Measurements from ENCODE around the gene MIPOL1.

MIPOL1 gene

GRCh38 chr14:37406095-37406494 is 208.4 kb downstream of the MIPOL1 start:
- Mint-ChIP-seq H3K4me3 (no peak overlapping the region), H3K27ac (no peak overlapping the region), H3K27me3 (ENCODE audit: low read depth) (no peaks in the 10 kb centered on the region)

GRCh38 chr14:37411079-37411735 is 213.5 kb downstream of the MIPOL1 start:
- no peaks in the 10 kb centered on the region for H3K4me1 Mint-ChIP-seq (ENCODE audit: low read depth)
- no peak overlapping the region for H3K27ac Mint-ChIP-seq
- H3K36me3 Mint-ChIP-seq (ENCODE audit: low read depth), result no peaks in the 10 kb centered on the region
- H3K9me3 Mint-ChIP-seq, result no peaks in the 10 kb centered on the region
- no peak overlapping the region for H3K4me3 Mint-ChIP-seq
- H3K27me3 Mint-ChIP-seq (ENCODE audit: low read depth), result no peaks in the 10 kb centered on the region

More at GRCh38 chr14:37406095-37406494, 208.4 kb downstream of the MIPOL1 start:
- H3K9me3 Mint-ChIP-seq, result no peaks in the 10 kb centered on the region
- no peaks in the 10 kb centered on the region for H3K4me1 Mint-ChIP-seq (ENCODE audit: low read depth)
- H3K36me3 Mint-ChIP-seq (ENCODE audit: low read depth), result no peaks in the 10 kb centered on the region

- H3K36me3 Mint-ChIP-seq (ENCODE audit: low read depth), result no peaks in the 10 kb centered on the region
Measured at GRCh38 chr14:37413050-37413449, 215.3 kb downstream of the MIPOL1 start.

GRCh38 chr14:37413504-37414003 is 215.8 kb downstream of the MIPOL1 start:
- Mint-ChIP-seq H3K27me3 (ENCODE audit: low read depth) (no peaks in the 10 kb centered on the region), H3K9me3 (no peaks in the 10 kb centered on the region), H3K36me3 (ENCODE audit: low read depth) (no peaks in the 10 kb centered on the region), H3K4me3 (no peak overlapping the region), H3K4me1 (ENCODE audit: low read depth) (no peaks in the 10 kb centered on the region), H3K27ac (no peak overlapping the region)

More at GRCh38 chr14:37413050-37413449, 215.3 kb downstream of the MIPOL1 start:
- no peaks in the 10 kb centered on the region for H3K27me3 Mint-ChIP-seq (ENCODE audit: low read depth)
- no peak overlapping the region for H3K4me3 Mint-ChIP-seq
- no peak overlapping the region for H3K27ac Mint-ChIP-seq
- H3K9me3 Mint-ChIP-seq, result no peaks in the 10 kb centered on the region
- H3K4me1 Mint-ChIP-seq (ENCODE audit: low read depth), result no peaks in the 10 kb centered on the region

- Mint-ChIP-seq H3K4me3 (no peak overlapping the region), H3K9me3 (no peaks in the 10 kb centered on the region), H3K36me3 (ENCODE audit: low read depth) (no peaks in the 10 kb centered on the region), H3K27ac (no peak overlapping the region), H3K27me3 (ENCODE audit: low read depth) (no peaks in the 10 kb centered on the region), H3K4me1 (ENCODE audit: low read depth) (no peaks in the 10 kb centered on the region)
Measured at GRCh38 chr14:37416264-37416663, 218.5 kb downstream of the MIPOL1 start.

- Mint-ChIP-seq H3K4me3 (no peak overlapping the region), H3K27me3 (ENCODE audit: low read depth) (no peaks in the 10 kb centered on the region), H3K36me3 (ENCODE audit: low read depth) (no peaks in the 10 kb centered on the region), H3K27ac (no peak overlapping the region), H3K4me1 (ENCODE audit: low read depth) (no peaks in the 10 kb centered on the region), H3K9me3 (no peaks in the 10 kb centered on the region)
Measured at GRCh38 chr14:37417151-37417550, 219.4 kb downstream of the MIPOL1 start.

GRCh38 chr14:37417833-37418232 is 220.1 kb downstream of the MIPOL1 start:
- Mint-ChIP-seq H3K36me3 (ENCODE audit: low read depth) (no peaks in the 10 kb centered on the region), H3K4me1 (ENCODE audit: low read depth) (no peaks in the 10 kb centered on the region), H3K4me3 (no peak overlapping the region), H3K27ac (no peak overlapping the region), H3K9me3 (no peaks in the 10 kb centered on the region), H3K27me3 (ENCODE audit: low read depth) (no peaks in the 10 kb centered on the region)

- H3K27ac Mint-ChIP-seq, result no peak overlapping the region
- no peaks in the 10 kb centered on the region for H3K4me1 Mint-ChIP-seq (ENCODE audit: low read depth)
Measured at GRCh38 chr14:37420622-37421021, 222.9 kb downstream of the MIPOL1 start.

GRCh38 chr14:37422319-37422718 is 224.6 kb downstream of the MIPOL1 start:
- Mint-ChIP-seq H3K4me1 (ENCODE audit: low read depth) (no peaks in the 10 kb centered on the region), H3K9me3 (peaks cover 5% of the 10 kb centered on the region), H3K27ac (no peak overlapping the region), H3K36me3 (ENCODE audit: low read depth) (no peaks in the 10 kb centered on the region), H3K4me3 (no peak overlapping the region), H3K27me3 (ENCODE audit: low read depth) (no peaks in the 10 kb centered on the region)

More at GRCh38 chr14:37420622-37421021, 222.9 kb downstream of the MIPOL1 start:
- Mint-ChIP-seq H3K4me3 (no peak overlapping the region), H3K27me3 (ENCODE audit: low read depth) (no peaks in the 10 kb centered on the region), H3K9me3 (peaks cover under 1% of the 10 kb centered on the region), H3K36me3 (ENCODE audit: low read depth) (no peaks in the 10 kb centered on the region)

GRCh38 chr14:37422748-37423147 is 225.0 kb downstream of the MIPOL1 start:
- no peaks in the 10 kb centered on the region for H3K27me3 Mint-ChIP-seq (ENCODE audit: low read depth)
- no peaks in the 10 kb centered on the region for H3K36me3 Mint-ChIP-seq (ENCODE audit: low read depth)
- no peaks in the 10 kb centered on the region for H3K4me1 Mint-ChIP-seq (ENCODE audit: low read depth)
- peaks cover 5% of the 10 kb centered on the region for H3K9me3 Mint-ChIP-seq
- H3K27ac Mint-ChIP-seq, result no peak overlapping the region
- H3K4me3 Mint-ChIP-seq, result no peak overlapping the region

- Mint-ChIP-seq H3K27me3 (ENCODE audit: low read depth) (no peaks in the 10 kb centered on the region), H3K9me3 (peaks cover 7% of the 10 kb centered on the region), H3K4me3 (no peak overlapping the region), H3K27ac (no peak overlapping the region), H3K4me1 (ENCODE audit: low read depth) (no peaks in the 10 kb centered on the region), H3K36me3 (ENCODE audit: low read depth) (no peaks in the 10 kb centered on the region)
Measured at GRCh38 chr14:37428954-37429353, 231.2 kb downstream of the MIPOL1 start.

- no peaks in the 10 kb centered on the region for H3K4me1 Mint-ChIP-seq (ENCODE audit: low read depth)
- peaks cover 11% of the 10 kb centered on the region for H3K9me3 Mint-ChIP-seq
- H3K27me3 Mint-ChIP-seq (ENCODE audit: low read depth), result no peaks in the 10 kb centered on the region
- H3K27ac Mint-ChIP-seq, result no peak overlapping the region
- no peaks in the 10 kb centered on the region for H3K36me3 Mint-ChIP-seq (ENCODE audit: low read depth)
- H3K4me3 Mint-ChIP-seq, result no peak overlapping the region
Measured at GRCh38 chr14:37429618-37430017, 231.9 kb downstream of the MIPOL1 start.

GRCh38 chr14:37434867-37435266 is 237.1 kb downstream of the MIPOL1 start:
- Mint-ChIP-seq H3K27ac (no peak overlapping the region), H3K36me3 (ENCODE audit: low read depth) (no peaks in the 10 kb centered on the region), H3K4me3 (no peak overlapping the region), H3K9me3 (peaks cover 15% of the 10 kb centered on the region), H3K4me1 (ENCODE audit: low read depth) (no peaks in the 10 kb centered on the region), H3K27me3 (ENCODE audit: low read depth) (no peaks in the 10 kb centered on the region)

- Mint-ChIP-seq H3K27me3 (ENCODE audit: low read depth) (no peaks in the 10 kb centered on the region), H3K4me1 (ENCODE audit: low read depth) (no peaks in the 10 kb centered on the region), H3K9me3 (peaks cover 22% of the 10 kb centered on the region), H3K4me3 (no peak overlapping the region), H3K27ac (no peak overlapping the region), H3K36me3 (ENCODE audit: low read depth) (no peaks in the 10 kb centered on the region)
Measured at GRCh38 chr14:37436519-37436918, 238.8 kb downstream of the MIPOL1 start.

GRCh38 chr14:37437490-37437889 is 239.8 kb downstream of the MIPOL1 start:
- no peak overlapping the region for H3K27ac Mint-ChIP-seq
- H3K36me3 Mint-ChIP-seq (ENCODE audit: low read depth), result no peaks in the 10 kb centered on the region
- no peaks in the 10 kb centered on the region for H3K27me3 Mint-ChIP-seq (ENCODE audit: low read depth)
- H3K9me3 Mint-ChIP-seq, result peaks cover 31% of the 10 kb centered on the region
- no peak overlapping the region for H3K4me3 Mint-ChIP-seq
- no peaks in the 10 kb centered on the region for H3K4me1 Mint-ChIP-seq (ENCODE audit: low read depth)
